NK-92 (cell line): ENCODE measurements around the gene PRLR.

Source experiments
- DNase-seq: peaks from one replicate; lab custom pipeline; 2025; ENCODE audit not compliant: unreplicated experiment; lab: John Stamatoyannopoulos, UW

Gene PRLR

DNA sequence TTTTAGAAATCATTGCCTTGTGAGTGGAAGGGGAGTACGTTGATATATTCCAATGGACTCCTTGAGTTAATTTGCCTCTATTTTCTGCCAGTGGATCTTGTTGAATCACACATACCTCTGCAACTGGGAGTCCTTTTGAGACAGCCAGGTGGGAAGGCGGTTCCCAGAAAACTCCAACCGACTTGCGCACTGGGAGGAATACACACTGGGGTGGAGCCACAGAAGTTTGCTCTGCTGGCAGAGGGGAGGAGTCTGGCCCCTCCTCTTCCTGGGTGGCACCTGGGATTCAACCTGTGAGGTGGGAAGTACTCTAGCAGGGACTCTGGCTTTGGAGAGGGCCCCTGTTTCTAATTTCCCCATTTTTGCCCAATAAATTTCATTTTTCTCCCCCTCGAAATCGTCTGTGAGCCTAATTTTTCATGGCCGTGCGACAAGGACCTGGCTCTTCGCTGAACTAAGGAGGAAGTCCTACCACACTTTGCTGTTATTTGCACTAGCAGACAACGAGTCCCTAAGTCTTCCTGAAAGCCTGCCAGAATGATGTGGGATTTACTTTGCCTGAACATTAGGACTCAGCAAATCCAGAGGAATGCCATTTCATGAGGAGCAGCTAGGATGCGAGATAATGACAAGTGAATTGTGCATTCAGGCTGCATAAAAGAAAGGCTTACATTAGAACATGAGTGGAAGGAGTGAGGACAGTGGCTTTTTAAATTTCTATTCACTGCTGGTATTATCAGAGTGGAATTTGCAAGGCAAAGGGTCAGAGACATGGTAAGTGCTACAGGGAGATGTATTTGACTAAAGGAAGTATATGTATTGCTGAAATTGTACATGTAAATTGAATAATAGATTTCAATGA, 67.2 kb downstream of the PRLR start:
- no peak for DNase-seq

DNA sequence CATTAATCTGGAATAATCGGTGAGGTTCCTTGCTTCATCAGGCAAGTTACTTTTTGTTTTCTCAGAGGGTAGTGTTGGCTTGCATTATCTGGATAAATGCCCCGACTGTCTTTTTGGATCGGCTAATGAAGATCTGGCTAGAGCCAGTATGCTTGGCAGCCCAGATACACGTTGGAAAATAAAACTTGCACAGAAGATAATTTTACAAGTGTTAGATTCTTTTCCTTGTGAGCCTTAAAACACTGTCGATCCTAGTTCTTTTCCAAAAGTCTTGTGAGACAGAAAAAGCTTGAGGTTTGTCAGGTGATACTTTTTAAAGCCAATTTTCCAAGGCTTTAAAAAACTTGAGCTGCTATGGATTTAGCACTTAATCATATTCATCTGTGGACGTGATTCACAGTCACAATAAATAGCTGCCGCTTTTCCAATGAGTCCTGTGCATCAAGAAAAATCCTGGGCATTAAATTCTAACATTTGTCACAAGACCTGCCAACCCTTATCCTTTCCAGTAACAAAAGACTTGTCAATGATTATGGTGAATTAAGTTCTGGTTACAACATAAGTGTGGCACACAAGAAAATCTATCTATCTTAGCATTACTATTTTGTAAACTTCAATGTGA, 68.5 kb downstream of the PRLR start:
- DNase-seq: no peak

DNA sequence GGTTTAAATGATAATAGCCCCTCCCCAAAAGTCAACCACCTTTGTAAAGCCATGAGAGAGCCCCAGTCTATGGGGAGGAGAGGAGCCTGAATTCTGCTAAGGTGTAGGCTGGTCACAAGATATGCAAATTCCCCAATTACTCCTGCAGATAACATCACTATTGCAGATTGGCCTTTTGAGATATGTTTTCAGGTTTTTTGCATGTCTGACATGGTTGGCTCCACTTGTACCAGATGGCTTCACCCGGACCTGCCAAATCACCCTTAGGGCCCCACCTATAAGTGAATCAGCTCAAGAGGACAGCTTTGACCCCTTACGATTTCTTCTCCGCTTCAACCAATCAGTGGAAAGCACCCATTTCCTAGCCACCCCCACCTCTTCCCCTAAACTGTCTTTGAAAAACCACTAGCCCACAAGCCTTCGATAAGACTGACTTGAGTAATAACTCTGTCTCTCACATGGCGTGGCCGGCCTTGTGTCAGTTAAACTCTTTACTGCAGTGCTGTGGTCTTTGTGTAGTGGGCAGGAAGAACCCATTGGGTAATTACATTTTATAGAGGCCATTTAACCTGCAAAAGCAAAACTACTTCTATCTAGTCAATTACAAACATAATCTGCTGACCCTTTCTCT, 69.7 kb downstream of the PRLR start:
- DNase-seq: no peak

DNA sequence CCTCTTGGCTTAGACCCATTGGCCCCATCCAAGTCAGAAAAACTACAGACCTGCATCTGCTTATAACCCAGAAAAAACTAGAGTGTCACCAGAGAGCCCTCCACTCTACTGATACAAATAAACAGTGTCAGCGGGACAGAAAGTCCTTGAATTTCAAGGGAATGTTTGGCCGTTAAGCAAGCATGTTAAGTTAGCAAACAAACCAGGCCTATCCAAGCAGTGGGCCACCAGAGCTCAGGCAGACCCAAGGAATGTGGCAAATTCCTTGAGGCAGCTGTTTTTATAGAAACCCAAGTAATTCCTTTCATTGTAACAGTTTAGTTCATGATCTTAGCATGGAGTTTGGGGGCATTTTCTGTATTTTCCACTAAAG, 70.9 kb downstream of the PRLR start:
- DNase-seq: no peak

DNA sequence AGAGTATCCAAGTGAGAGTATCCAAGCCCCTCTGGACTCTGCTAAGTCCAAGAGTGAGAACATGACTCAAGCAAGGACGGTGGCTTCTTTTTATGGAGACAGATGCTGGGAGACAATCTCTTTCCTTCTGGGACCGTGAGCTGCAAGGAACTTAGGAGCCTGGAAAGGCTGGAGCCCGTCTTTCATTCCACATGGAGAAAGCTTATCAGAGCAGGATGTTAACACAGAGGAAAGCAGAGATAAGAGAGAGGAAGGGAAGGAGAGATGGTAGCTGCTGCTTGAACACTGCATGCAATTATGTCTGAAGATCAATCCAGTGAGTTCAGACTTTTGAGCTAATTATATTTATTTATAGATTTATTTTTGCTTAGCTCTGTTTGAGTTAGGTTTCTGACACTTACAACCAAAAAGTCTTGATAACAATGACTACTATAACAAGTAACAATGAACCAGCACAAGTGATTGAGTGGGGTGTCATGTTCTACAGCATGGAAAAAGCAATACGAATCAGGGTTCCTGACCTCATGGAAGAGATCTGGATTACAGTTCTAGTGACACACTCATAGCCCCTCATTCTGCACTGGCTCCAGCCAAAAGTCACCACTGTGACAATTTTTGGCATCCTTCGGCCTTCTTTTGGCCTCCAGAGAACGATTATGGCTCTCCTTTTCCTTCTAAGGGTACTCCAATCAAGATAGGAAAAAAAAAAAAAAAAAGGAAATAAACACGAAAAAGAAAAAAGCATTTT, 71.5 kb downstream of the PRLR start:
- no peak for DNase-seq

DNA sequence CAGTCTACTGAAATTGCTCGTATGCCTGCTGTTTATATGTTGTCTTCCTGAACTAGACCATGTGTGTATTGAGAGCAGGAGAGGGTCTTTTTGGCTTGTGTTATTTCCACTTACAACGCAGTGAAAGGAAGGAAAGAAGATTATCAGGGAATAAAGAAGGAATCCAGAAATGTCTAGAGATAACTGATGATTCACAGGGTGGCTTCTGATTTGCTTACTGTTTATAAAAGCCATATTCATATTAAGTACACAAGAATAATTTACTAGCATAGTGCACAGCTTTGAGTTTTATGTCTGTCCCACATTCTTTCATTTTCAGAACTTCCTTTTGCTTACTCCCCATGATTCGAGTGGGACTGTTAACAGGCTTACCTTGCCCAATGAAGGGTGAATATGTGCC, 72.1 kb downstream of the PRLR start:
- no peak for DNase-seq

DNA sequence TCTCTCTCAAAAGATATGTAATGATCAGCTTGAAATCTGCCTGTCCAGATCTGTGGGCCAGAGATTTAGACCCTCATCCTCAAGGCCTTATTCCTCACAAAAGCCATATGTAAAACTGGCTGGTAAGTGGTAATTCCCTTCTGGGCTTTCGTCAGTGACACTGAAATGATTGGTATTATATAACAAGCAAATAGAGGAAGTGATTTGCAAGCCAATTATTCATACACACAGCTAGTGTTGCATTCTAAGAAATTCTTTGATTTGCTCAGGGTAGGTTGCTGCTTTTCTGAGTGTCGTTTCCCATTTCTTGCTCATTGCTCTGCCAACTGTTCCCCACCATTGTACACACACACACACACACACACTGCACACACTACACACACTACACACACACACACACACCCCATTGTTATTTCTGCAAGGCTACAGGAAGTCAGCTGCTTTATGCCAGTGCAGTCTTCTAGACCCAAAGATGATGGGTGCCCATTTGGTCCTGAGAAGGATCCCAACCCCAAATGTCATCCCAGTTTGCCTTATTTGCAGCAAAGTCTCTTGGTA, 76.8 kb downstream of the PRLR start:
- no peak for DNase-seq

DNA sequence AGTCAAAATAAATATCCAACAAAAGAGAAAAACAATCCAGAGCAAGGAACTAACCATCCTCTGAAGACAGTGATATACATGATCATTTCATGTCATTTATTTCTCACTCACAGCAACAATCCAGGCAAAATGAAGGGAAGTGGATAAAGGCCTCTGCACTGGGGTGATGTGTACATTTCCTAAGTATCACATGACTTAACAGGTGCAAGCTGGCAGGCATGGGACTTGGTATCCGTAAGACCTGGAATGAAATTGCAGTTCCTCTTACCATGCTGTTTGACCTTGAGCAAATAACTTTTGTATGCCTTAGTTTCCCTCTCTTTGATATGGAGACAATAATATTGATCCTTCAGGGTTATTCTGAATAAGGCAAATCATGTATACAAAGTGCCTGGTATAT, 77.6 kb downstream of the PRLR start:
- no peak for DNase-seq

DNA sequence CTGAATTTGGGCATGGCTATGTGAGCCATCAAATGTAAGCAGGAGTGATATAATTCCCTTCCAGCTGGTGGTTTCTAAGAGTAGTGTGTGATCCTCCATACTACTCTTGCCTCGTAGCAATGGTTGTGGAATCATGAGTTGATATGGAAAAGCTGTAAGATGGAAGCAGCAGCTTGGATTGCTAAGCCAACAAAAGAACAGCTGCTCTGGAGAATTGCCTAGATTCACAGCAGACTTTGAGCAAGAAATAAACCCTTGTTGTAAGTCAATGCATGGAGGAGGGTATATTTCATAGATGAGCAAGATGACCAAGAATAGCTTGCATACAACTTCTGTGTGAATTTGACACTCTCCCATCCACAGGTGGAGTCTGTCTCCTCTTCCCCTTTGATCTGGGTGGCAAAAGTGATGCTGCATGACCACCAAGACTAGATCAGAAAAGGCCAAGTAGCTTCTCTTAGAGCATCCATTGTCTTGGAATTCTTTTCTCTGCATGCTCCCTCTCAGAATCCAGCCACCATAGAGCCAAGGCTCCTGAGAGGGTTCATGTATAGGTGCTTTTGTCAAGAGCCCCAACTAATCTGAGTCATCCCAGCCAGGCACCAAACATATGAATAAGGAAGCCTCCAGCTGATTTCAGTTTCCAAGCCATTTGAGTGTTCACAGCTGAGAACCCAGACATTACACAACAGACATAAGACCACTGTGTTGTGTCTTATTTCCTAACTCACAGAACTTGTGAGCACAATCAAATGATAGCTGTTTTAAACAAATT, 79.0 kb downstream of the PRLR start:
- no peak for DNase-seq

DNA sequence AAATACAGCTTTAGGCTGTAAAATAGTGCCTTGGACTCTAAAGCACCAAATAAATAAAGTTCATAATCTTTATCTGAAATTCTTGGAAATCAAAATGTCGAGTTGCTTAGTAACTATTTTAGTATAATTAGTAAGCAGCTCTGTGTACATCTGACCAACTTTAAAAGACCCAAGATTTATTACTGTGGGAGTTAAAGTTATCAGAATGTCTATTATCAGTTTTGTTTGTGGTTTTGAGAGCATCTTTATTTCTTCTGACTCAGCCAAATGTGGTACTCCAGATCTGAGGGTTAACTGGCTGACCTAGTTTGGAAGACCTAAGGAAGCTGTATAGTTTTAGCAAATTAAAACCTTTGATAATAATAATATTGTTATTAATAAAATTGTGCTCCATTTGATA, 81.2 kb downstream of the PRLR start:
- DNase-seq: no peak

DNA sequence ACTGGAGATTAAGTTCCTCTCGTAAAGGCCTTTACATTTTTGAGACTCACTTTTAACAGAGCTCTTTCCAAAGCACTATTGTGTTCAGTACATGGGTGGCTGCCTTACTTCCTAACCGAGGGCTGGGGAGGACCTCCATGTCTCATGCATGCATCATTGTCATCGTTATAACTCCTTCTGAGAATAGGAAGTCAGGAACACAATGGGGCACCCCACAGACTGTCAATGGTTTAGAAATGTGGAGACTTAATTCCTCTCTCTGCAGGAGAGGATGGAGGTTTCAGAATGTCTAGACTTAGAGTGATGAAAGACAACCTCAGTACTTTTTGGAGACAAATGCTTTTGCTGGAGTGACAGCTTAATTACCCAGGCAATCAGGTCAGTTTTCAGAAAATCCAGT, 83.9 kb downstream of the PRLR start:
- DNase-seq: no peak

DNA sequence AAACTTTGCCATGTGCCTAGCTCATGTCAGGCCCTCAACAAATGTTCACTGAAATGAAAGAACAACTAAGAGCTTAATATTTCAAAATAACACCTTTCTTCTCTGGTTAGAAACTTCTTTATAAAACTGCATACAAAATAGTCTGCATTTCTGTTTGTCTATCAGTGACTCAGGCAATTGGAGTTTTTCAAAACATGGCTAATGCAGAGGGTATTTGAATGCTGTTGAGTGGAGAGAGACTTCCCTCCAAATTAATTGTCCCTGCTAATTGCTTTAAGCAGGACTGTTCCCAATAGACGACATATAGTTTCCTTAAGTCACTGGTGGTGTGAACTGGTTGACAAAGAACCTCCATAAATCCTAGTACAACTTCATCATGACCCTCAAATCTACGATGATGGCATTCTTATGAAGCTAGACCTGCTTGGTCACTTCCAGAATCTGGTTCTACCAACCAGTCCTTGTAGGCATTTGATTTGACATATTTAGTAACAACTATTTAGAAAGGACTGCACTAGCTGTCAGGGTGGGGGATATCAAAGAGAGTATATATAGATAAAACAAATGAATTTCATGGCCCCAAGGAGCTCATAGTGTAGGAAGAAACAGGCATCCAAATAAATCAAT, 84.5 kb downstream of the PRLR start:
- DNase-seq: no peak

DNA sequence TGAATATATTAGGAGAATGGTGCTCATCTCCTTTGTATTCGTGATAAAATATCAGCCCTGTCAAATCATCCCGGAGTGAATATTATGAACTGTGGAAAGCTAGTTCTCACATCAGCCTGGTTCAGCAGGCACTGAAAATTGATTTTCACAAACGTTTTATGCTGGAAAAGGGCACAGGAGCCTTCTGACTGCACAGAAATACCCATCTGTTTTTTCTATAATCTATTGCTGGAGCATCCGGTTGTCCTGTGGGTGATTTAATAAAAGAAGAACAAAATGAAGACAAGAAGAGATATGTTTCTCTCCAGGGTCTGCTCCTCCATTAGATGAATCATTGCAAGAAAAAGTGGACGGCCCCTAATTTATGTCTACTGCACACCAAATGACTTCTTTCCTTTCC, 85.3 kb downstream of the PRLR start:
- DNase-seq: no peak

DNA sequence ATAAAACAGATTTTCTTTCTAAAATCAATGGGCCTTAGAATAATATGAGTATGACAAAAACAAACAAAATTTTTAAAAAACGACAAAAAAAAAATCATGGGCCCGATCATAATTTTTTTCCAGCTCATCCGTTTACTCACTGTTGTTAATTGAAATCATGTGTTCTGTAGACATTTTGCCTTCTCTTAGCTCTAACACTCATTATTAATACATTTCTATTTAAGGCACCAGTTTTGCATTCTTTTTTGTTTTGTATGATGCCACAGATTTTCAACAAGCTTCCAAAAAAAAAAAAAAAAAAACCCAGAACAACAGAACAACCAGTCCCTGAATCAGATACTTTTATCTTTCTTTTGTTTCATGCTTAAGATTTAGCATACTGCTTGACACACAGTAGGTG, 86.4 kb downstream of the PRLR start:
- no peak for DNase-seq

DNA sequence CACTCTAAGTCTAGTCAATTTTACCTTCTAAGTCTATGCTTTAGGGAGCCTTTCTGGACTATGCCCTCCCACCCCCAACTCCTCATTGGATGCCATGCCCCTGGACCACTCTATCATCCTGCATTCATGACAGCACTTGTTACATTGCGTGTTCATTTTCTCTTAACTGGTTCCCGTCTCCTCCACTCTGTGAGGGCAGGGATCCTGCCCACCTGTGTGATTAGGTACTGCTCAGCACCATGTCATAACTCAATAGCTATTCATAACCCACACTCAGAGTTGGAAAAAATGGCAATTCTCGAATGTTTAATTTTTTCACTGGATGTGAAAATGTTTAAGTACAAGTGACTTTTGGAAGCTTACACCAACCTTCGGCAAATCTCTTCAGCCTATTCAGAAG, 88.5 kb downstream of the PRLR start:
- DNase-seq: no peak

DNA sequence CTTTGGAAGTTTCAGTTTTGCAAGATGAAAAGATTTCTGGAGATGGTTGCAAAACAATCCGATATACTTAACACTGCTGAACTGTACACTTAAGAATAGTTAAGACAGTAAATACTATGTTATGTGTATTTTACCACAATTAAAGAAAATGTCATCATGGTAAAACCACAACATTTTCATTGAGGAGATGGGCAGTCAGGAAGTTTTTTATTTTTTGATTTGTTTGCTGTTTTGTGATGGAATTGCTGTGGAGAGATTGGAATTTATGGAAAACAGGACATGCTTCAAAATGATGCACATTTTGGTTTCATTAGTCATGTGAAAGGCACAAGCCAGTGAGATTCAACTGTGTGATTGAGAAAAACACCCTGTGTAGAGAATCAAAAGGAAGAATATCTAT, 92.1 kb downstream of the PRLR start:
- DNase-seq: no peak

DNA sequence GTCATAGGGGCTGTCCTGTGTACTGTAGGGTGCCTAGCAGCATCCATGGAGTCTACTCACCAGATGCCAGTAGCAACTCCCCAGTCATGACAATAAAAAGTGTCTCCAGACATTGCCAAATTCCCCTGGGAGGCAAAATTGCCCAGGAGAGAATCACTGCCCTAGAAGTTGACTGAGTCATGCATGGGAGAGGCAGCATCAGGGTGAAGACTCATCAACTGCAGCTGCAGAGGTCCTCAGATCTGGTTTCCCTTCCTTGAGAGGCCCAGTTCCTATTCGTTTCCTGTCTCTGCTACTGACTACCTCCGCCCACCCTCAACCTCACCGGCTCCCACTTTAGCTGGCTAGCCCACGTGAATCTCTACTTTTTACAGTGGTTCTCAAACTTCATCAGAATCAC, 93.9 kb downstream of the PRLR start:
- DNase-seq: no peak

DNA sequence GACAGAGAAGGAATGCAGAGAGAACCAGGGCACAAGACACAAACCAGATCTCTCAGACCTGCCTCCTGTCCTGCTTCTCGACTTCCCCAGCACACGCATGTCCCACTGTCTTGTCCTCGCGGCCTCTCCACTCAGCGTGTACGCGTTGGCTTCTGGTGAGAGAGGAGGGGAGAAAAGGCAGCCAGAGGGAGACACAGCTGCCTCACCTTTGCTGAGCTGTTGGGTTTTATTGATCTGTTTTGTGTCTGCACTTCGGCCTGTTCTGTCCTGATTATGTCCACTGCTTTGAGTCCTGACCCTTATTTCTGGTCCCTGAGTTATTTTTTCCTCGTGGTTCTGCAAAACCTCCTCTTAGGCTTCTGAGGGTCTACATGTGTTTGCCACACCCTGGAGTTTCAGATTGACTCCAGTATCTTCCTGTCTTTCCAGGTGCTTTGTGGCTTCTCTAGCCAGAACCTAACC, 95.0 kb downstream of the PRLR start:
- DNase-seq: no peak

DNA sequence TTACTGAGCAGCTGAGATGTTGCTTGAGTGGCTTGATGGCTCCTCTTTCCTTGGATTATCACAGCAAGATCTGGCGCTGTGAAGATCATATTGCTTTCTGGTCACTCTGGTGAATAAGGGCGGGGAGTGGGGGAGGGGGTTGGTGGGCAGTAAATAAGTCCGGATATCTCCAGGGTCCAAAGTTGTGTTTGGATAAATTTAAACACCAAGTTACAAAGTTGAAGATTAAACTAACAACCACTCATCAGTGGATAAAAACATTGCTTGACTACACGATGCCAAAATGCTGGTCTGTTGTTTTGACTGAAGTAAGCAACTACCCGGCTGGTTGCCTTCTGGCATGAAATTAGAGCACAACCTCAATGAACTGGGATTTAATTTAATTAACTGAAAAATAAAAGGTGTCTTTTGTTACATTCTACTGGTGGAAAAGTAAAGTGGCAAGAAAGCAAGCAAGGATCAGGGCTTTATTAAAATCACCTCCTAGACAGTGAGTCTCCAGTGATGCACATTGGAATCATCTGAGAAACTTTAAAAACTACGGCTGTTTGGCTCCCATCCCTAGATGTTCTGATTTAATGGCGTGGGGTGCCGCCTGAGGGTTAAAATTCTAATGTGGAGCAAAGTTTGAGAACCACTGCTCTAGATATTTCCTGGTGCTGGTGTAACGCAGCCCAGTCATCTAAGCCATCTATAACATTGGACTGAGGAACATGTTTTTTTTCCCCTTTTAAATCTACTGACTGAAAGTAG, 95.8 kb downstream of the PRLR start:
- no peak for DNase-seq
